Endothelial cell of umbilical vein (primary cell): Measurements from ENCODE around the gene RAX. TPM values are rescaled to one million over a fixed set of nuclear protein-coding genes. Genes with fewer than 3 reads are reported as not detected.

Experiments used
- BruUV-seq: library from RNA; stranded (reverse); fragments of 400-500 nt; replicated peaks from 2 replicates; lab custom pipeline; 2021; lab: Mats Ljungman, UMichigan
- CTCF ChIA-PET: fragments of 300-600, 350-600 bp; sonication (Branson Sonifier 250); formaldehyde crosslinking; loops from one replicate; lab custom pipeline; 2021; ENCODE audit warnings: antibody characterized with exemption, inconsistent platforms; lab: Charles Lee
- POLR2A ChIA-PET: fragments of 300-600, 350-600 bp; sonication (Branson Sonifier 250); formaldehyde crosslinking; loops from one replicate; lab custom pipeline; 2021; ENCODE audit warnings: antibody characterized with exemption, inconsistent platforms; lab: Charles Lee
- DNase-seq: peaks from one replicate; pipeline ENCODE4 v3.0.0-alpha.2; 2011; ENCODE audit warnings: low read depth, low spot score
- FAIRE-seq: peaks from 2 replicates; lab custom pipeline; 2011; peaks lifted over from hg19 to GRCh38; lab: Jason Lieb, UNC
- H2AFZ ChIP-seq: 2 replicates; pipeline ENCODE4 v1.6.0; 2012; ENCODE audit warnings: low read depth, low read length, control low read depth, inconsistent platforms
- H3K27ac ChIP-seq: 2 replicates; pipeline ENCODE4 v1.5.1; 2011; ENCODE audit warnings: low read depth, mild to moderate bottlenecking, control low read depth, low read length, moderate library complexity; ENCODE audit not compliant: insufficient read depth
- H3K27me3 ChIP-seq, 2 experiments: 2 replicates each; pipeline versions ENCODE4 v1.6.0 to v1.6.1; 2011; ENCODE audit warnings: low read length in 2 of 2, mixed read lengths in 1 of 2; ENCODE audit not compliant: control insufficient read depth in 2 of 2, insufficient read depth in 2 of 2
- H3K36me3 ChIP-seq, 2 experiments: 2 replicates in 1 of 2; 3 replicates in 1 of 2; pipeline ENCODE4 v1.5.1; 2011; ENCODE audit warnings: low read length in 2 of 2, mild to moderate bottlenecking in 1 of 2, moderate library complexity in 1 of 2; ENCODE audit not compliant: control insufficient read depth in 2 of 2, insufficient read depth in 2 of 2; ENCODE audit errors: extremely low read depth in 1 of 2
- H3K4me1 ChIP-seq: 3 replicates; pipeline ENCODE4 v1.5.1; 2011; ENCODE audit warnings: mild to moderate bottlenecking, low read length; ENCODE audit not compliant: control insufficient read depth, insufficient read depth; ENCODE audit errors: extremely low read depth
- H3K4me2 ChIP-seq: 2 replicates; pipeline ENCODE4 v1.6.1; 2011; ENCODE audit warnings: low read length, control low read depth, mixed read lengths; ENCODE audit not compliant: insufficient read depth
- H3K4me3 ChIP-seq, 3 experiments: fragments of 200-600 bp in 1 of 3; sonication (generic), shearing (Covaris generic) in 1 of 3; replicated peaks in 1 of 3; 2 replicates each; pipeline ENCODE4 v1.5.1; 2011 to 2016; ENCODE audit warnings: control low read depth in 3 of 3, low read length in 3 of 3, mild to moderate bottlenecking in 2 of 3, inconsistent platforms in 1 of 3, low read depth in 1 of 3, moderate library complexity in 1 of 3; ENCODE audit not compliant: insufficient read depth in 1 of 3
- H3K79me2 ChIP-seq: 2 replicates; pipeline ENCODE4 v1.6.0; 2012; ENCODE audit warnings: low read length, inconsistent platforms; ENCODE audit not compliant: control insufficient read depth, insufficient read depth
- H3K9ac ChIP-seq: replicated peaks from 2 replicates; pipeline ENCODE3; 2011; ENCODE audit warnings: low read length, control low read depth; ENCODE audit not compliant: insufficient read depth; ENCODE audit errors: extremely low read depth
- H3K9me1 ChIP-seq: replicated peaks from 3 replicates; pipeline ENCODE4 v1.6.0; 2011; ENCODE audit warnings: mild to moderate bottlenecking, low read length; ENCODE audit not compliant: control insufficient read depth, insufficient read depth; ENCODE audit errors: extremely low read depth
- H3K9me3 ChIP-seq: replicated peaks from 2 replicates; pipeline ENCODE4 v1.5.1; 2012; ENCODE audit warnings: low read length, inconsistent platforms; ENCODE audit not compliant: control insufficient read depth, insufficient read depth
- H4K20me1 ChIP-seq: replicated peaks from 2 replicates; pipeline ENCODE3; 2011; ENCODE audit warnings: mild to moderate bottlenecking, low read length; ENCODE audit not compliant: control insufficient read depth, insufficient read depth; ENCODE audit errors: extremely low read depth
- CTCF ChIP-seq, 2 donors: IDR thresholded peaks; 1 replicate in 1 of 2; 2 replicates in 1 of 2; pipeline ENCODE4 v1.5.1; 2011; ENCODE audit warnings: low read length in 2 of 2, mild to moderate bottlenecking in 2 of 2, moderate library complexity in 2 of 2, control low read depth in 1 of 2, inconsistent platforms in 1 of 2, low read depth in 1 of 2; ENCODE audit not compliant: insufficient read depth in 1 of 2; ENCODE audit errors: extremely low read depth in 1 of 2
- EZH2 ChIP-seq: IDR thresholded peaks from 2 replicates; pipeline ENCODE4 v1.6.1; 2012; ENCODE audit warnings: borderline replicate concordance, low read depth, mild to moderate bottlenecking, moderate library complexity, low read length, inconsistent platforms; ENCODE audit not compliant: severe bottlenecking
- FOS ChIP-seq: IDR thresholded peaks from 2 replicates; pipeline ENCODE4 v1.6.1; 2011; ENCODE audit warnings: mild to moderate bottlenecking, low read length, moderate library complexity, borderline replicate concordance; ENCODE audit not compliant: insufficient read depth
- GATA2 ChIP-seq: IDR thresholded peaks from 2 replicates; pipeline ENCODE4 v1.7.0; 2011; ENCODE audit warnings: low read depth, mild to moderate bottlenecking, moderate library complexity, mixed read lengths, low read length; ENCODE audit not compliant: insufficient read length, insufficient read depth
- JUN ChIP-seq: IDR thresholded peaks from 2 replicates; pipeline ENCODE4 v1.6.1; 2011; ENCODE audit warnings: borderline replicate concordance, low read depth; ENCODE audit not compliant: insufficient read length, insufficient read depth
- MAX ChIP-seq: IDR thresholded peaks from 2 replicates; pipeline ENCODE4 v1.6.1; 2011; ENCODE audit not compliant: insufficient read depth, insufficient read length
- MYC ChIP-seq: IDR thresholded peaks from one replicate; pipeline ENCODE4 v1.6.1; 2011; ENCODE audit warnings: mild to moderate bottlenecking, low read depth, low read length
- POLR2A ChIP-seq: IDR thresholded peaks from 2 replicates; pipeline ENCODE4 v1.6.1; 2012; ENCODE audit warnings: low read depth, mild to moderate bottlenecking, control low read depth, low read length
- POLR2AphosphoS5 ChIP-seq: IDR thresholded peaks from 2 replicates; pipeline ENCODE4 v1.6.1; 2012; ENCODE audit warnings: low read depth, mild to moderate bottlenecking, control low read depth, low read length, moderate library complexity; ENCODE audit not compliant: insufficient read depth
- dilution Hi-C: fragments of 300-500 bp; cut with MboI; formaldehyde crosslinking; loops from one replicate; pipeline ENCODE4 v1.15.0; 2019; ENCODE audit warnings: low sequenced_read_pairs; ENCODE audit not compliant: extremely low pct_ligation_motif_present
- intact Hi-C: fragments of 100-400 bp; cut with micrococcal nuclease; formaldehyde crosslinking; loops from one replicate; pipeline ENCODE4 v1.10.0; 2022
- polyA plus RNA-seq, 4 experiments: library from polyadenylated mRNA; depleted of rRNA in 3 of 4; stranded (reverse) in 3 of 4; unstranded in 1 of 4; fragments of >200 nt; gene quantifications; 2 replicates each; pipeline versions ENCODE4 v1.2.1 to v1.2.3, GENCODE V29; 2011 to 2012; ENCODE audit warnings: missing spikeins in 1 of 4
- total RNA-seq: library from RNA; stranded (reverse); gene quantifications from 2 replicates; pipeline ENCODE4 v1.2.3, GENCODE V29; 2021

The RAX gene
- total and polyA plus RNA-seq, 2 donors (not counting 3 experiments of a cell fraction or from before 2014, with no cell fraction given): not detected

GRCh38 chr18:59300676-59301285 lies 27.5 kb upstream of the RAX start:
- Histone ChIP-seq H3K9ac (no peak overlapping the region), H3K4me2 (no peak overlapping the region), H3K4me3 (no peak overlapping the region), H3K9me1 (no peaks in the 10 kb centered on the region), H3K4me1 (peaks cover 3% of the 10 kb centered on the region), H2AFZ (no peak overlapping the region), H3K27ac (no peak overlapping the region), H3K27me3 (peaks cover 0 to 4% of the 10 kb centered on the region in 2 experiments), H3K36me3 (no peaks in the 10 kb centered on the region), H3K9me3 (no peaks in the 10 kb centered on the region), H3K79me2 (no peaks in the 10 kb centered on the region), H4K20me1 (no peaks in the 10 kb centered on the region)
- TF ChIP-seq GATA2 (no peak), FOS (no peak), CTCF (IDR thresholded peaks at IDR 0.05; ENCODE audit: extremely low read depth in 1 of 2, insufficient read depth in 1 of 2, low read depth in 1 of 2, low read length in 2 of 2) (no peak), MYC (no peak), POLR2A (no peak), EZH2 (no peak), POLR2AphosphoS5 (no peak), MAX (no peak), JUN (no peak)
- intact Hi-C loops: no loop called here
- POLR2A ChIA-PET: interaction anchor here (0.5 kb wide), 1 partner anchor 56 kb away, joined by 3 read pairs; no protein-coding TSS in a partner anchor
- DNase-seq (no peak), FAIRE-seq (no peak)
- dilution Hi-C loops: no loop called here
- CTCF ChIA-PET: interaction anchor here (1.1 to 1.5 kb wide), 2 partner anchors 8 to 17 kb away, joined by 3 to 7 read pairs; partner anchors contain the start of gene CPLX4
- no TSS peak for BruUV-seq
